DND-41 (cell line): ENCODE data around the gene ABCG2.

Experiments used
- ATAC-seq: fragments of 200-7000 bp; cut with Tn5 transposase; 3 replicates; pipeline ENCODE4 v1.9.1; 2021; ENCODE audit warnings: low read depth; ENCODE audit not compliant: insufficient read depth
- DNase-seq: peaks from one replicate; pipeline ENCODE4 v3.0.0-alpha.2; 2020
- H2AFZ ChIP-seq: 2 replicates; pipeline ENCODE4 v1.6.0; 2012; ENCODE audit warnings: low read depth, low read length
- H3K27ac ChIP-seq: 2 replicates; pipeline ENCODE4 v1.5.1; 2012; ENCODE audit warnings: low read length, inconsistent platforms
- H3K27me3 ChIP-seq: fragments of 200-600 bp; sonication (generic); 2 replicates; pipeline ENCODE4 v1.6.0; 2012; ENCODE audit warnings: low read length, mild to moderate bottlenecking, inconsistent platforms; ENCODE audit not compliant: insufficient read depth, poor library complexity
- H3K36me3 ChIP-seq: 2 replicates; pipeline ENCODE4 v1.5.1; 2012; ENCODE audit warnings: low read length, inconsistent platforms; ENCODE audit not compliant: insufficient read depth
- H3K4me1 ChIP-seq: 2 replicates; pipeline ENCODE4 v1.5.1; 2012; ENCODE audit warnings: mild to moderate bottlenecking, low read length; ENCODE audit not compliant: insufficient read depth
- H3K4me2 ChIP-seq: 2 replicates; pipeline ENCODE4 v1.6.0; 2012; ENCODE audit warnings: mild to moderate bottlenecking, moderate library complexity, low read length, inconsistent platforms; ENCODE audit not compliant: insufficient read depth
- H3K4me3 ChIP-seq, 2 experiments: fragments of 200-600 bp in 1 of 2; shearing (Covaris generic) in 1 of 2; 2 replicates each; pipeline ENCODE4 v1.5.1; 2012 to 2016; ENCODE audit warnings: inconsistent platforms in 2 of 2, low read length in 2 of 2, mild to moderate bottlenecking in 2 of 2, low read depth in 1 of 2, moderate library complexity in 1 of 2
- H3K79me2 ChIP-seq: 2 replicates; pipeline ENCODE4 v1.6.0; 2012; ENCODE audit warnings: low read length, inconsistent platforms; ENCODE audit not compliant: insufficient read depth
- H3K9ac ChIP-seq: 2 replicates; pipeline ENCODE4 v1.6.0; 2012; ENCODE audit warnings: low read depth, mild to moderate bottlenecking, inconsistent platforms, low read length, moderate library complexity
- H3K9me3 ChIP-seq: 2 replicates; pipeline ENCODE4 v1.5.1; 2012; ENCODE audit warnings: low read length, moderate library complexity, mild to moderate bottlenecking, inconsistent platforms; ENCODE audit not compliant: insufficient read depth, severe bottlenecking
- H4K20me1 ChIP-seq: 2 replicates; pipeline ENCODE4 v1.6.0; 2012; ENCODE audit warnings: low read length; ENCODE audit not compliant: insufficient read depth
- CTCF ChIP-seq: IDR thresholded peaks from 2 replicates; pipeline ENCODE4 v1.5.1; 2012; ENCODE audit warnings: borderline replicate concordance, low read length, moderate library complexity, mild to moderate bottlenecking; ENCODE audit not compliant: poor library complexity, severe bottlenecking; ENCODE audit errors: extremely low read depth
- EZH2 ChIP-seq: IDR thresholded peaks from 3 replicates; pipeline ENCODE4 v1.6.1; 2012; ENCODE audit warnings: borderline replicate concordance, low read depth, mild to moderate bottlenecking, moderate library complexity, low read length, inconsistent platforms; ENCODE audit not compliant: severe bottlenecking

The ABCG2 gene

GRCh38 chr4:88136249-88136648 lies 22.2 kb downstream of the ABCG2 start:
- no peak for TF ChIP-seq CTCF
- no peak for TF ChIP-seq EZH2
- no peak for DNase-seq
- no peaks in the 10 kb centered on the region for H3K36me3 ChIP-seq
- ATAC-seq = no peak
- H3K9ac ChIP-seq = no peak overlapping the region
- no peaks in the 10 kb centered on the region for H3K9me3 ChIP-seq
- H4K20me1 ChIP-seq = no peaks in the 10 kb centered on the region
- no peak overlapping the region for H2AFZ ChIP-seq
- no peak overlapping the region for H3K27ac ChIP-seq
- no peaks in the 10 kb centered on the region for H3K79me2 ChIP-seq
- peaks cover 7% of the 10 kb centered on the region for H3K27me3 ChIP-seq
- no peak overlapping the region for H3K4me3 ChIP-seq
- H3K4me2 ChIP-seq = no peak overlapping the region
- no peaks in the 10 kb centered on the region for H3K4me1 ChIP-seq

- TF ChIP-seq CTCF = no peak
- no peak for TF ChIP-seq EZH2
- H3K36me3 ChIP-seq = no peaks in the 10 kb centered on the region
- no peaks in the 10 kb centered on the region for H3K79me2 ChIP-seq
- H3K27me3 ChIP-seq = peaks cover 7% of the 10 kb centered on the region
- H3K4me1 ChIP-seq = no peaks in the 10 kb centered on the region
- H3K9ac ChIP-seq = no peak overlapping the region
- DNase-seq = no peak
- no peak overlapping the region for H3K4me2 ChIP-seq
- H3K27ac ChIP-seq = no peak overlapping the region
- no peak overlapping the region for H3K4me3 ChIP-seq
- H3K9me3 ChIP-seq = no peaks in the 10 kb centered on the region
- no peak overlapping the region for H2AFZ ChIP-seq
- H4K20me1 ChIP-seq = no peaks in the 10 kb centered on the region
- no peak for ATAC-seq
These were observed 23.1 kb downstream of the ABCG2 start for GRCh38 chr4:88135356-88135663.

GRCh38 chr4:88134536-88135355 lies 23.7 kb downstream of the ABCG2 start:
- Histone ChIP-seq H2AFZ (no peak overlapping the region), H3K4me3 (no peak overlapping the region), H3K36me3 (no peaks in the 10 kb centered on the region), H3K9ac (no peak overlapping the region), H4K20me1 (no peaks in the 10 kb centered on the region), H3K9me3 (no peaks in the 10 kb centered on the region), H3K27ac (no peak overlapping the region), H3K4me1 (no peaks in the 10 kb centered on the region), H3K79me2 (no peaks in the 10 kb centered on the region), H3K4me2 (no peak overlapping the region), H3K27me3 (peaks cover 5% of the 10 kb centered on the region)
- no peak for DNase-seq
- ATAC-seq = no peak
- no peak for TF ChIP-seq CTCF
- no peak for TF ChIP-seq EZH2
